ENCODE data around the gene ADAMTS15.

DNA sequence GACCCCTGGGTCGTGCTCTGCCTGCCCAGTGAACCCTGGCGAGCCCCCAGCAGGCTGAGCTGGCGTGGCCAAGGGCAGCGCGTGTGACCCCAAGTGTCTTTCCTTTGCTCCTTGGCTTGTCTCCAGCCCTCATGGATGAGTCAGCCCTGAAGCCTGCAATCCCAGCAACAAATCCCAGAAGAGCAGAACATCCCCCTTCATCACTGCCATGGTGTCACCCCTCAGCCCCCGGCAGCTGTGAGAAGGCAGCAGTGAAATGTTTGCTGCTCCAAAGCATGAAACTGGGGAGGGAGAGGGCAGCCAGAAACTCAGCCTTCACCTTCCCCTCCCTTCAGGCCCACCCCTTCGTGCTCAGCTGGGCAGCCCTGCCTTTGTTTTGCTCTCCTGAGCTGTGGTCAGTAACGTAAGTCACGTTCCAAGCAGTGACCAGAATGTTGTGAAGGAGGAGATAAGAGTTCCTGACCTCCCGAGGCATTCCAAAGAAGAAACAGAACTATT lies 29.8 kb downstream of the ADAMTS15 start:
- TF ChIP-seq POLR2A (IDR thresholded peaks at IDR 0.05) (no peak), CTCF (IDR thresholded peaks at IDR 0.05) (no peak)

Measured in lower leg skin (tissue), 3 donors.